SK-N-SH (cell line): ENCODE results near the gene MTHFD1L.

Experiments
- MEF2A ChIP-seq: IDR thresholded peaks from 2 replicates; pipeline ENCODE4 v1.4.0; 2012; ENCODE audit warnings: low read depth, borderline replicate concordance
- RAD21 ChIP-seq: IDR thresholded peaks from 2 replicates; pipeline ENCODE4 v1.6.1; 2012; ENCODE audit warnings: mild to moderate bottlenecking, low read length
- REST ChIP-seq: IDR thresholded peaks from 2 replicates; pipeline ENCODE4 v1.6.1; 2012; ENCODE audit warnings: mild to moderate bottlenecking, low read depth, low read length, moderate library complexity
- SMC3 ChIP-seq: IDR thresholded peaks from 2 replicates; pipeline ENCODE4 v1.6.1; 2012; ENCODE audit warnings: low read depth, low read length, improper control_type of control experiment
- TF ChIP-seq, protein P1 (sequence below): fragments of 200-600 bp; sonication (generic); IDR thresholded peaks from 2 replicates; pipeline ENCODE4 v1.6.1; 2017; ENCODE audit warnings: antibody characterized with exemption, mild to moderate bottlenecking, moderate library complexity

- TF ChIP-seq SMC3 (no peak), RAD21 (no peak), REST (no peak), MEF2A (no peak)
- TF ChIP-seq, protein P1, sequence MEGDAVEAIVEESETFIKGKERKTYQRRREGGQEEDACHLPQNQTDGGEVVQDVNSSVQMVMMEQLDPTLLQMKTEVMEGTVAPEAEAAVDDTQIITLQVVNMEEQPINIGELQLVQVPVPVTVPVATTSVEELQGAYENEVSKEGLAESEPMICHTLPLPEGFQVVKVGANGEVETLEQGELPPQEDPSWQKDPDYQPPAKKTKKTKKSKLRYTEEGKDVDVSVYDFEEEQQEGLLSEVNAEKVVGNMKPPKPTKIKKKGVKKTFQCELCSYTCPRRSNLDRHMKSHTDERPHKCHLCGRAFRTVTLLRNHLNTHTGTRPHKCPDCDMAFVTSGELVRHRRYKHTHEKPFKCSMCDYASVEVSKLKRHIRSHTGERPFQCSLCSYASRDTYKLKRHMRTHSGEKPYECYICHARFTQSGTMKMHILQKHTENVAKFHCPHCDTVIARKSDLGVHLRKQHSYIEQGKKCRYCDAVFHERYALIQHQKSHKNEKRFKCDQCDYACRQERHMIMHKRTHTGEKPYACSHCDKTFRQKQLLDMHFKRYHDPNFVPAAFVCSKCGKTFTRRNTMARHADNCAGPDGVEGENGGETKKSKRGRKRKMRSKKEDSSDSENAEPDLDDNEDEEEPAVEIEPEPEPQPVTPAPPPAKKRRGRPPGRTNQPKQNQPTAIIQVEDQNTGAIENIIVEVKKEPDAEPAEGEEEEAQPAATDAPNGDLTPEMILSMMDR, result no peak
Measured at GRCh38 chr6:150924808-150925589, 59.5 kb downstream of the MTHFD1L start.
